Left lung (tissue), 10 donors: ENCODE data around the gene MRPL37. TPM values are rescaled to one million over a fixed set of nuclear protein-coding genes. Genes with fewer than 3 reads are reported as not detected.

Experiments used
- ATAC-seq: fragments of 200-7000 bp; cut with Tn5 transposase; one replicate; pipeline ENCODE4 v1.9.1; 2020; ENCODE audit warnings: moderate library complexity
- DNase-seq, 4 donors: peaks; one replicate each; pipeline ENCODE4 v3.0.0-alpha.2; 2013 to 2020
- H3K27ac ChIP-seq, 2 donors: fragments of 200-600 bp; sonication (generic) in 1 of 2; one replicate each; pipeline versions ENCODE4 v1.5.0 to v1.8.0; 2020 to 2021
- H3K27me3 ChIP-seq, 2 donors: fragments of 200-600 bp; sonication (generic) in 1 of 2; one replicate each; pipeline versions ENCODE4 v1.5.0 to v1.8.0; 2020 to 2021
- H3K36me3 ChIP-seq, 2 donors: fragments of 200-600 bp; sonication (generic) in 1 of 2; one replicate each; pipeline versions ENCODE4 v1.5.0 to v1.8.0; 2020 to 2021
- H3K4me1 ChIP-seq, 2 donors: fragments of 200-600 bp; one replicate each; pipeline ENCODE4 v1.8.0; 2021
- H3K4me3 ChIP-seq, 2 donors: fragments of 200-600 bp; sonication (generic) in 1 of 2; one replicate each; pipeline versions ENCODE4 v1.5.0 to v1.8.0; 2020 to 2021; ENCODE audit warnings: mild to moderate bottlenecking in 1 of 2
- H3K9me3 ChIP-seq, 2 donors: fragments of 200-600 bp; sonication (generic) in 1 of 2; one replicate each; pipeline versions ENCODE4 v1.5.0 to v1.8.0; 2020 to 2021
- CTCF ChIP-seq, 2 donors: fragments of 200-600 bp; sonication (generic) in 1 of 2; IDR thresholded peaks; one replicate each; pipeline versions ENCODE4 v1.5.0 to v1.8.0; 2021; ENCODE audit warnings: antibody characterized with exemption in 2 of 2
- intact Hi-C, 2 donors: fragments of 100-400 bp; cut with DNase I; formaldehyde crosslinking; loops; one replicate each; pipeline versions ENCODE4 v1.11.2 to v1.14.2; 2022
- polyA plus RNA-seq, 6 donors: library from polyadenylated mRNA; unstranded; fragments of 120-200 nt; gene quantifications; one replicate each; pipeline ENCODE4 v1.2.1, GENCODE V29; 2013; ENCODE audit not compliant: insufficient read length in 6 of 6
- total RNA-seq, 2 donors: library from RNA; stranded (reverse); fragmentation: NEBNext Ultra II Directional; extraction: Animal tissue kit (Norgen Biotek cat#: 25700); gene quantifications; one replicate each; pipeline ENCODE4 v1.2.1, GENCODE V29; 2021
- donor health status: DM: no; HTN: yes; CAD: no.
- donor health status: DM: no; HTN: no; CAD: no.

MRPL37 gene
- total and polyA plus RNA-seq, 8 donors: 55.5 to 68.4 (median 59.0) TPM

DNA sequence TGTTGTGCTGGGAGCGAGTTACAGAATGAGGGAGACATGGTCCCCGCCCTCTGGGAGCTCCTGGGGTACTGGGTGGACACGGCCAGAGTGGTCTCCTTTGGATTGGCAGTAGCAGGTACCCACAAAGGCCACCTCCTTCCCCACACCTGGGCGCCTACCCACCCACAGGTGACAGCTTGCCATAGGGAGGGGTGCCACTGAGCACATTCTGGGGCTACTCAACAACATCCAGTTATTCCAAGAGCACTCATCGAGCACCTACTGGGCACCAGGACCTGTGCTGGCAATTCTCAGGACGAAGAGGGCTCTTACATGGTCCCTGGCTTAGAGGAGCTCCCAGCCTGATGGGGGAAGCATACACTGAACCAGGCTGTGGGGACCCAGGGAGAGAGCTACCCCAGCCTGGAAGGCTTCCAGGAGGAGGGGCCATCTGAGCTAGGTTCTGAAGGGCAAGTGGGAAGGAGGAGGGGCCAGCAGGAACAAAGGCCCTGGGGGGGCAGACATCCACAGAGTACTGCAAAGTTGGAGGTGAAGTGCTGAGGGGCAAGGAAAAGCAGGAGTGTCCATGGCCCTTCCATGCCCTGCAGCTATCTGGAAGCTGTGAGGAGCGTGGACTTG is 22.0 kb downstream of the MRPL37 start:
- intact Hi-C loops: no loop called here
- no peaks in the 10 kb centered on the region for H3K9me3 ChIP-seq
- DNase-seq: peak in 1 of 4 donors; percentile 16
- no peak for TF ChIP-seq CTCF (IDR thresholded peaks at IDR 0.05)
- no peak overlapping the region for H3K4me3 ChIP-seq
- H3K27me3 ChIP-seq: no peaks in the 10 kb centered on the region
- no peak for ATAC-seq
- peaks cover 4 to 23% of the 10 kb centered on the region in 2 donors for H3K4me1 ChIP-seq
- no peak overlapping the region for H3K27ac ChIP-seq
- peaks cover 0 to 27% of the 10 kb centered on the region in 2 donors for H3K36me3 ChIP-seq

DNA sequence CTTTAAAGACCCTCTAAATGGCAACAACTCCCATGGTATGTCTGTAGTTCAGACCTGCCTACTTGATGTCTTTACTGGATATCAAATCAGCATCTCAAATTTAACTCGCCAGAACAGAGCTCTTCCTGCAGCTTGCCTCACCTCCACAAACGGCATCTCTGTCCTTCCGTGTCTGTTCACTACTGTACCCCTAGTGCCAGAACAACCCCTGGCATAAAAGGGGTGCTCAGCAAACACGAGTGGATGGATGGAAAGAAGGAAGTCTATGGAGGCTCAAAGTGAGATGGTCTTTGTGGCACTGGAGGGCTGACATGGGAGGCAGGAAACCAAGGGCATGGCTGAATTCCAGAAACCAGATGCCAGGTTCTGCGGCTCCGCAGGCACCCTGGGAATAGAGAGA is 22.7 kb downstream of the MRPL37 start:
- no peak for TF ChIP-seq CTCF (IDR thresholded peaks at IDR 0.05)
- Histone ChIP-seq H3K9me3 (no peaks in the 10 kb centered on the region), H3K36me3 (peaks cover 0 to 20% of the 10 kb centered on the region in 2 donors), H3K27ac (no peak overlapping the region), H3K4me3 (no peak overlapping the region), H3K4me1 (peaks cover 4 to 23% of the 10 kb centered on the region in 2 donors), H3K27me3 (no peaks in the 10 kb centered on the region)
- DNase-seq: no peak
- intact Hi-C loops: no loop called here
- ATAC-seq: no peak

- Histone ChIP-seq H3K36me3 (peaks cover 0 to 15% of the 10 kb centered on the region in 2 donors), H3K27me3 (no peaks in the 10 kb centered on the region), H3K9me3 (no peaks in the 10 kb centered on the region), H3K27ac (no peak overlapping the region), H3K4me1 (peaks cover 4 to 31% of the 10 kb centered on the region in 2 donors), H3K4me3 (no peak overlapping the region)
- intact Hi-C loops: no loop called here
- no peak for DNase-seq
- ATAC-seq: no peak
- TF ChIP-seq CTCF (IDR thresholded peaks at IDR 0.05): no peak
Measured at GRCh38 chr1:54223441-54224202, 23.7 kb downstream of the MRPL37 start.

DNA sequence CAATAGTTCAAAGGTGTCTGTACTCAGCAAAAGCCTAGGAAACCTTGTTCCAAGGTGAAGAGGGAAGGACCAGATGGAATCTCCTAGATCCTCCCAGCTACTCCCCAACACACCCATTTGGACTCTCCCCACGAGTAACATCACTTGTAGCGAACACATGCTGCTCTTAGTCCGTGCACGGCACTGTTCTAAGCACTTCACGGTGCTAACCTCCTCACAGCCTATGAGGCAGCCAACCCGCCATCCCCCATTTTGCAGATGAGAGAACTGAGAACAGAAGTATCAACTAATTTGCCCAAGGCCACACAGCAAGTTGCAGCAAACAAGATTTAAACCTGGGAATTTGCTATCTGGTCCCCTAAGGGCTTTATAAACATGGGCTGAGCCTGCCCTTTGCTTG is 24.3 kb downstream of the MRPL37 start:
- Histone ChIP-seq H3K4me3 (no peak overlapping the region), H3K36me3 (peaks cover 0 to 9% of the 10 kb centered on the region in 2 donors)

More for the DNA sequence above, 24.3 kb downstream of the MRPL37 start:
- TF ChIP-seq CTCF (IDR thresholded peaks at IDR 0.05): no peak
- intact Hi-C loops: no loop called here
- H3K4me1 ChIP-seq: peaks cover 3 to 29% of the 10 kb centered on the region in 2 donors
- H3K27ac ChIP-seq: no peak overlapping the region
- ATAC-seq: no peak
- H3K9me3 ChIP-seq: no peaks in the 10 kb centered on the region
- no peak for DNase-seq
- H3K27me3 ChIP-seq: no peaks in the 10 kb centered on the region
